ENCODE data around the gene SPINK8.

GRCh38 chr3:48287034-48287433 lies 46.4 kb downstream of the SPINK8 start:
- TF ChIP-seq SIN3A (IDR thresholded peaks at IDR 0.05; ENCODE audit: low read depth), result no peak
- TF ChIP-seq, protein P1, sequence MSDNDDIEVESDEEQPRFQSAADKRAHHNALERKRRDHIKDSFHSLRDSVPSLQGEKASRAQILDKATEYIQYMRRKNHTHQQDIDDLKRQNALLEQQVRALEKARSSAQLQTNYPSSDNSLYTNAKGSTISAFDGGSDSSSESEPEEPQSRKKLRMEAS (IDR thresholded peaks at IDR 0.05), result no peak
- TF ChIP-seq, protein P2, sequence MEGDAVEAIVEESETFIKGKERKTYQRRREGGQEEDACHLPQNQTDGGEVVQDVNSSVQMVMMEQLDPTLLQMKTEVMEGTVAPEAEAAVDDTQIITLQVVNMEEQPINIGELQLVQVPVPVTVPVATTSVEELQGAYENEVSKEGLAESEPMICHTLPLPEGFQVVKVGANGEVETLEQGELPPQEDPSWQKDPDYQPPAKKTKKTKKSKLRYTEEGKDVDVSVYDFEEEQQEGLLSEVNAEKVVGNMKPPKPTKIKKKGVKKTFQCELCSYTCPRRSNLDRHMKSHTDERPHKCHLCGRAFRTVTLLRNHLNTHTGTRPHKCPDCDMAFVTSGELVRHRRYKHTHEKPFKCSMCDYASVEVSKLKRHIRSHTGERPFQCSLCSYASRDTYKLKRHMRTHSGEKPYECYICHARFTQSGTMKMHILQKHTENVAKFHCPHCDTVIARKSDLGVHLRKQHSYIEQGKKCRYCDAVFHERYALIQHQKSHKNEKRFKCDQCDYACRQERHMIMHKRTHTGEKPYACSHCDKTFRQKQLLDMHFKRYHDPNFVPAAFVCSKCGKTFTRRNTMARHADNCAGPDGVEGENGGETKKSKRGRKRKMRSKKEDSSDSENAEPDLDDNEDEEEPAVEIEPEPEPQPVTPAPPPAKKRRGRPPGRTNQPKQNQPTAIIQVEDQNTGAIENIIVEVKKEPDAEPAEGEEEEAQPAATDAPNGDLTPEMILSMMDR (IDR thresholded peaks at IDR 0.05 in 2 of 3, conservative IDR thresholded peaks at IDR 0.05 in 1 of 3; ENCODE audit: borderline replicate concordance in 1 of 3, insufficient read depth in 1 of 3, low read depth in 2 of 3, low read length in 2 of 3), result no peak
- no peak for TF ChIP-seq EZH2 (IDR thresholded peaks at IDR 0.05)
- TF ChIP-seq POLR2AphosphoS5 (IDR thresholded peaks at IDR 0.05; ENCODE audit: low read depth, low read length), result no peak
- no peak for TF ChIP-seq FOSL1 (IDR thresholded peaks at IDR 0.05; ENCODE audit: low read depth)
- TF ChIP-seq POLR2A (IDR thresholded peaks at IDR 0.05; ENCODE audit: borderline replicate concordance, extremely low read depth, insufficient read depth, insufficient read length), result no peak
- TF ChIP-seq ZNF274 (IDR thresholded peaks at IDR 0.05; ENCODE audit: low read depth, low read length), result no peak
- no peak for TF ChIP-seq YY1 (IDR thresholded peaks at IDR 0.05; ENCODE audit: extremely low read depth, insufficient replicate concordance, low read depth, low read length)
